GM23338 (cell line): ENCODE measurements around the gene WDR12. TPM values are rescaled to one million over a fixed set of nuclear protein-coding genes. Genes with fewer than 3 reads are reported as not detected.

ENCODE experiments used
- ATAC-seq: fragments of 200-7000 bp; cut with Tn5 transposase; 3 replicates; pipeline ENCODE4 v1.9.1; 2020
- DNase-seq: peaks from one replicate; pipeline ENCODE4 v3.0.0-alpha.2; 2015; ENCODE audit warnings: low spot score
- H2AFZ ChIP-seq: fragments of 200-600 bp; sonication (generic); 2 replicates; pipeline ENCODE4 v1.8.0; 2016; ENCODE audit warnings: antibody characterized with exemption, mild to moderate bottlenecking, moderate library complexity
- H3F3A ChIP-seq: fragments of 200-600 bp; sonication (generic); replicated peaks from 2 replicates; pipeline ENCODE4 v1.8.0; 2017; ENCODE audit warnings: antibody characterized with exemption, mixed run types, low read depth
- H3K27ac ChIP-seq: fragments of 200-600 bp; sonication (generic); 2 replicates; pipeline ENCODE4 v1.6.1; 2016; ENCODE audit warnings: low read depth
- H3K27me3 ChIP-seq: fragments of 200-600 bp; sonication (generic); 2 replicates; pipeline ENCODE4 v1.8.0; 2016; ENCODE audit warnings: mild to moderate bottlenecking, mixed run types, moderate library complexity; ENCODE audit not compliant: insufficient read depth
- H3K36me3 ChIP-seq: fragments of 200-600 bp; sonication (generic); 2 replicates; pipeline ENCODE4 v1.8.0; 2016; ENCODE audit warnings: mild to moderate bottlenecking; ENCODE audit not compliant: insufficient read depth
- H3K4me1 ChIP-seq: fragments of 200-600 bp; sonication (generic); 2 replicates; pipeline ENCODE4 v1.8.0; 2016; ENCODE audit warnings: mild to moderate bottlenecking, moderate library complexity; ENCODE audit not compliant: insufficient read depth
- H3K4me2 ChIP-seq: fragments of 200-600 bp; sonication (generic); 2 replicates; pipeline ENCODE4 v1.7.1; 2017; ENCODE audit warnings: mixed run types
- H3K4me3 ChIP-seq: fragments of 200-600 bp; sonication (generic); 2 replicates; pipeline ENCODE4 v1.6.1; 2016; ENCODE audit warnings: mixed run types
- H3K79me2 ChIP-seq: fragments of 200-600 bp; sonication (generic); replicated peaks from 2 replicates; pipeline ENCODE4 v1.8.0; 2017; ENCODE audit warnings: mild to moderate bottlenecking; ENCODE audit not compliant: insufficient read depth
- H3K9me2 ChIP-seq: fragments of 200-600 bp; sonication (generic); 2 replicates; pipeline ENCODE4 v1.8.0; 2017; ENCODE audit not compliant: insufficient read depth
- H4K20me1 ChIP-seq: fragments of 200-600 bp; sonication (generic); replicated peaks from 2 replicates; pipeline ENCODE4 v1.8.0; 2017; ENCODE audit warnings: mild to moderate bottlenecking; ENCODE audit not compliant: insufficient read depth
- H3K27ac Mint-ChIP-seq: 2 replicates; pipeline ENCODE4 v1.8.0; 2020; ENCODE audit warnings: inconsistent platforms, mild to moderate bottlenecking, moderate library complexity, mixed read lengths
- H3K27me3 Mint-ChIP-seq: 3 replicates; pipeline ENCODE4 v1.8.0; 2022; ENCODE audit warnings: low read depth, mild to moderate bottlenecking, moderate library complexity, mixed read lengths, inconsistent platforms; ENCODE audit not compliant: insufficient read depth, poor library complexity
- H3K36me3 Mint-ChIP-seq: 3 replicates; pipeline ENCODE4 v1.8.0; 2021; ENCODE audit warnings: low read depth, mild to moderate bottlenecking, inconsistent platforms, moderate library complexity, mixed read lengths
- H3K4me1 Mint-ChIP-seq: 3 replicates; pipeline ENCODE4 v1.8.0; 2020; ENCODE audit warnings: mild to moderate bottlenecking, inconsistent platforms, mixed read lengths
- H3K4me3 Mint-ChIP-seq: 3 replicates; pipeline ENCODE4 v1.8.0; 2021; ENCODE audit warnings: moderate library complexity, mild to moderate bottlenecking, inconsistent platforms, mixed read lengths
- H3K9me3 Mint-ChIP-seq: 3 replicates; pipeline ENCODE4 v1.8.0; 2020; ENCODE audit warnings: moderate library complexity, mild to moderate bottlenecking, inconsistent platforms, mixed read lengths
- CREB1 ChIP-seq: fragments of 250-450 bp; sonication (Bioruptor Pico); IDR thresholded peaks from 2 replicates; pipeline ENCODE4 v1.5.0; 2020; ENCODE audit warnings: low read depth, mild to moderate bottlenecking, moderate library complexity
- ETS1 ChIP-seq: IDR thresholded peaks from 2 replicates; pipeline ENCODE4 v1.6.1; 2016; ENCODE audit warnings: antibody characterized with exemption
- EZH2 ChIP-seq: fragments of 200-600 bp; sonication (generic); IDR thresholded peaks from one replicate; pipeline ENCODE4 v1.8.0; 2017; ENCODE audit warnings: antibody characterized with exemption, mild to moderate bottlenecking, low read depth; ENCODE audit not compliant: unreplicated experiment
- EZH2phosphoT487 ChIP-seq: fragments of 200-600 bp; sonication (generic); IDR thresholded peaks from one replicate; pipeline ENCODE4 v1.8.1; 2018; ENCODE audit warnings: antibody characterized with exemption; ENCODE audit not compliant: unreplicated experiment
- JUNB ChIP-seq: IDR thresholded peaks from one replicate; pipeline ENCODE4 v1.6.1; 2016; ENCODE audit warnings: antibody characterized with exemption; ENCODE audit not compliant: unreplicated experiment
- NANOG ChIP-seq: IDR thresholded peaks from 2 replicates; pipeline ENCODE4 v1.6.1; 2016; ENCODE audit warnings: antibody characterized with exemption, borderline replicate concordance
- POLR2AphosphoS5 ChIP-seq: IDR thresholded peaks from 2 replicates; pipeline ENCODE4 v1.6.1; 2016; ENCODE audit warnings: antibody characterized with exemption, low read depth
- STAT1 ChIP-seq: IDR thresholded peaks from one replicate; pipeline ENCODE4 v1.6.1; 2016; ENCODE audit warnings: antibody characterized with exemption; ENCODE audit not compliant: unreplicated experiment
- ZNF114 ChIP-seq: fragments of 250-450 bp; sonication (Bioruptor Pico); IDR thresholded peaks from 2 replicates; pipeline ENCODE4 v1.5.0; 2020; ENCODE audit warnings: mild to moderate bottlenecking, moderate library complexity
- ZNF331 ChIP-seq: fragments of 250-450 bp; sonication (Bioruptor Pico); IDR thresholded peaks from 2 replicates; pipeline ENCODE4 v1.5.0; 2020; ENCODE audit warnings: low read depth, mild to moderate bottlenecking, moderate library complexity
- ZNF462 ChIP-seq: fragments of 250-450 bp; sonication (Bioruptor Pico); IDR thresholded peaks from 2 replicates; pipeline ENCODE4 v1.5.0; 2020; ENCODE audit warnings: mild to moderate bottlenecking, moderate library complexity
- polyA plus RNA-seq: library from polyadenylated mRNA; unstranded; fragments of >200 nt; fragmentation: Nextera tagmentation; extraction: Ambion mirVana; gene quantifications from 2 replicates; pipeline ENCODE4 v1.2.1, GENCODE V29; 2016
- total RNA-seq: library from RNA; depleted of rRNA; stranded (reverse); fragments of >200 nt; shearing (Covaris generic); gene quantifications from 2 replicates; pipeline ENCODE4 v1.2.3, GENCODE V29; 2014
- TF ChIP-seq, protein P1 (sequence below): IDR thresholded peaks from one replicate; pipeline ENCODE4 v1.6.1; 2018; ENCODE audit warnings: antibody characterized with exemption; ENCODE audit not compliant: unreplicated experiment
- TF ChIP-seq, protein P2 (sequence below), 2 experiments: fragments of 200-600 bp in 1 of 2; sonication (generic) in 1 of 2; conservative IDR thresholded peaks; 2 replicates each; pipeline versions ENCODE4 v1.5.1 to v1.6.1; 2016 to 2017; ENCODE audit warnings: antibody characterized with exemption in 2 of 2, low read depth in 2 of 2, mild to moderate bottlenecking in 2 of 2, moderate library complexity in 1 of 2

The WDR12 gene
- total and polyA plus RNA-seq, 2 experiments from 2014 or later, result 98.1 to 240 TPM

DNA sequence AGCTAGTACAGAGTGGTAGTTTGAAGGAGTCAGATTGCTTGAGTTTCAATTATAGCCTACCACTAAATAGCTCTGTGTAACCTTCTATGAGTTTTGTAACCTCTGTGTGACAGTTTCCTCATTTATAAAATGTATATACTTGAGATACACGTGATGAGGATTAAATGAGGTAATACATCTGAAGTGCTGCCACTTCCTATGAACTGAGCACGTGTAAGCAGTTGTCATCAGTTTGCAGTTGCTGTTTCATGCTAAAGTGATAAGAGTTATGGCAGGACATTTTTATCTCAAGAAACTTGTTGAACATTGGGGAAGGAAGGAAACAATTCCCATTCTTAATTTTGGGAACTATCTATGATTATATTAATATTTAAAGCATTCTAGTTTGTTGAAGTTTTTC is 39.1 kb upstream of the WDR12 start:
- H3K79me2 ChIP-seq, result no peaks in the 10 kb centered on the region
- no peaks in the 10 kb centered on the region for H3K27me3 ChIP-seq
- Mint-ChIP-seq H3K27ac (no peak overlapping the region), H3K9me3 (peaks cover 30% of the 10 kb centered on the region), H3K4me1 (no peaks in the 10 kb centered on the region), H3K4me3 (no peak overlapping the region), H3K36me3 (peaks cover 30% of the 10 kb centered on the region), H3K27me3 (peaks cover 6% of the 10 kb centered on the region)
- no peak overlapping the region for H3K27ac ChIP-seq
- TF ChIP-seq, protein P1, sequence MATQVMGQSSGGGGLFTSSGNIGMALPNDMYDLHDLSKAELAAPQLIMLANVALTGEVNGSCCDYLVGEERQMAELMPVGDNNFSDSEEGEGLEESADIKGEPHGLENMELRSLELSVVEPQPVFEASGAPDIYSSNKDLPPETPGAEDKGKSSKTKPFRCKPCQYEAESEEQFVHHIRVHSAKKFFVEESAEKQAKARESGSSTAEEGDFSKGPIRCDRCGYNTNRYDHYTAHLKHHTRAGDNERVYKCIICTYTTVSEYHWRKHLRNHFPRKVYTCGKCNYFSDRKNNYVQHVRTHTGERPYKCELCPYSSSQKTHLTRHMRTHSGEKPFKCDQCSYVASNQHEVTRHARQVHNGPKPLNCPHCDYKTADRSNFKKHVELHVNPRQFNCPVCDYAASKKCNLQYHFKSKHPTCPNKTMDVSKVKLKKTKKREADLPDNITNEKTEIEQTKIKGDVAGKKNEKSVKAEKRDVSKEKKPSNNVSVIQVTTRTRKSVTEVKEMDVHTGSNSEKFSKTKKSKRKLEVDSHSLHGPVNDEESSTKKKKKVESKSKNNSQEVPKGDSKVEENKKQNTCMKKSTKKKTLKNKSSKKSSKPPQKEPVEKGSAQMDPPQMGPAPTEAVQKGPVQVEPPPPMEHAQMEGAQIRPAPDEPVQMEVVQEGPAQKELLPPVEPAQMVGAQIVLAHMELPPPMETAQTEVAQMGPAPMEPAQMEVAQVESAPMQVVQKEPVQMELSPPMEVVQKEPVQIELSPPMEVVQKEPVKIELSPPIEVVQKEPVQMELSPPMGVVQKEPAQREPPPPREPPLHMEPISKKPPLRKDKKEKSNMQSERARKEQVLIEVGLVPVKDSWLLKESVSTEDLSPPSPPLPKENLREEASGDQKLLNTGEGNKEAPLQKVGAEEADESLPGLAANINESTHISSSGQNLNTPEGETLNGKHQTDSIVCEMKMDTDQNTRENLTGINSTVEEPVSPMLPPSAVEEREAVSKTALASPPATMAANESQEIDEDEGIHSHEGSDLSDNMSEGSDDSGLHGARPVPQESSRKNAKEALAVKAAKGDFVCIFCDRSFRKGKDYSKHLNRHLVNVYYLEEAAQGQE, result no peak
- TF ChIP-seq STAT1, result no peak
- TF ChIP-seq EZH2phosphoT487, result no peak
- no peak for TF ChIP-seq CREB1 (CRISPR knock-in tag)
- TF ChIP-seq POLR2AphosphoS5, result no peak
- no peak for TF ChIP-seq ZNF462 (CRISPR knock-in tag)
- no peak for TF ChIP-seq JUNB
- TF ChIP-seq EZH2, result no peak
- TF ChIP-seq, protein P2, sequence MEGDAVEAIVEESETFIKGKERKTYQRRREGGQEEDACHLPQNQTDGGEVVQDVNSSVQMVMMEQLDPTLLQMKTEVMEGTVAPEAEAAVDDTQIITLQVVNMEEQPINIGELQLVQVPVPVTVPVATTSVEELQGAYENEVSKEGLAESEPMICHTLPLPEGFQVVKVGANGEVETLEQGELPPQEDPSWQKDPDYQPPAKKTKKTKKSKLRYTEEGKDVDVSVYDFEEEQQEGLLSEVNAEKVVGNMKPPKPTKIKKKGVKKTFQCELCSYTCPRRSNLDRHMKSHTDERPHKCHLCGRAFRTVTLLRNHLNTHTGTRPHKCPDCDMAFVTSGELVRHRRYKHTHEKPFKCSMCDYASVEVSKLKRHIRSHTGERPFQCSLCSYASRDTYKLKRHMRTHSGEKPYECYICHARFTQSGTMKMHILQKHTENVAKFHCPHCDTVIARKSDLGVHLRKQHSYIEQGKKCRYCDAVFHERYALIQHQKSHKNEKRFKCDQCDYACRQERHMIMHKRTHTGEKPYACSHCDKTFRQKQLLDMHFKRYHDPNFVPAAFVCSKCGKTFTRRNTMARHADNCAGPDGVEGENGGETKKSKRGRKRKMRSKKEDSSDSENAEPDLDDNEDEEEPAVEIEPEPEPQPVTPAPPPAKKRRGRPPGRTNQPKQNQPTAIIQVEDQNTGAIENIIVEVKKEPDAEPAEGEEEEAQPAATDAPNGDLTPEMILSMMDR (conservative IDR thresholded peaks at IDR 0.05; ENCODE audit: low read depth in 2 of 2), result no peak
- TF ChIP-seq ZNF114 (CRISPR knock-in tag), result no peak
- no peak for TF ChIP-seq NANOG
- TF ChIP-seq ETS1, result no peak
- TF ChIP-seq ZNF331 (CRISPR knock-in tag), result no peak
- no peaks in the 10 kb centered on the region for H3K9me2 ChIP-seq
- H3K4me2 ChIP-seq, result no peak overlapping the region
- peaks cover 3% of the 10 kb centered on the region; the same call in 1 of the 2 replicates for H3K36me3 ChIP-seq
- no peaks in the 10 kb centered on the region for H3K4me1 ChIP-seq
- no peak overlapping the region for H2AFZ ChIP-seq
- DNase-seq (no peak), ATAC-seq (no peak)
- no peaks in the 10 kb centered on the region for H3F3A ChIP-seq
- no peaks in the 10 kb centered on the region for H4K20me1 ChIP-seq
- no peak overlapping the region for H3K4me3 ChIP-seq
